ENCODE results near the gene MLF2. TPM values are rescaled to one million over a fixed set of nuclear protein-coding genes. Genes with fewer than 3 reads are reported as not detected.

The MLF2 gene
- total RNA-seq, 1 experiment from 2014 or later: 175 TPM

GRCh38 chr12:6752167-6752920, 597 bp downstream of the MLF2 start:
- TSS peak; percentile 69 for BruUV-seq (replicated peaks)
- intact Hi-C loops (cut with micrococcal nuclease; ENCODE audit: unreplicated experiment): loop anchor here (5.0 kb wide), 1 partner anchor 75 kb away; the partner anchor contains the start of gene P3H3
- Histone ChIP-seq H3K4me1 (ENCODE audit: control insufficient read depth, insufficient read depth, low read length) (peaks cover 14% of the 10 kb centered on the region), H3K36me3 (ENCODE audit: control insufficient read depth, insufficient read depth, low read length) (peaks cover 10% of the 10 kb centered on the region), H3K27me3 (ENCODE audit: control insufficient read depth, insufficient read depth, low read length) (no peaks in the 10 kb centered on the region), H3K4me3 (ENCODE audit: low read depth in 2 of 2, low read length in 2 of 2) (peak overlapping the region; percentile 85), H3K27ac (ENCODE audit: low read length) (peak overlapping the region; percentile 94), H3K9me3 (ENCODE audit: control insufficient read depth, insufficient read depth, low read depth, low read length) (no peaks in the 10 kb centered on the region)
- CTCF ChIA-PET: interaction anchor here (0.9 to 1.6 kb wide), 2 partner anchors 14 to 63 kb away, joined by 3 to 12 read pairs; partner anchors contain the start of gene PTMS
- TF ChIP-seq, protein P1, sequence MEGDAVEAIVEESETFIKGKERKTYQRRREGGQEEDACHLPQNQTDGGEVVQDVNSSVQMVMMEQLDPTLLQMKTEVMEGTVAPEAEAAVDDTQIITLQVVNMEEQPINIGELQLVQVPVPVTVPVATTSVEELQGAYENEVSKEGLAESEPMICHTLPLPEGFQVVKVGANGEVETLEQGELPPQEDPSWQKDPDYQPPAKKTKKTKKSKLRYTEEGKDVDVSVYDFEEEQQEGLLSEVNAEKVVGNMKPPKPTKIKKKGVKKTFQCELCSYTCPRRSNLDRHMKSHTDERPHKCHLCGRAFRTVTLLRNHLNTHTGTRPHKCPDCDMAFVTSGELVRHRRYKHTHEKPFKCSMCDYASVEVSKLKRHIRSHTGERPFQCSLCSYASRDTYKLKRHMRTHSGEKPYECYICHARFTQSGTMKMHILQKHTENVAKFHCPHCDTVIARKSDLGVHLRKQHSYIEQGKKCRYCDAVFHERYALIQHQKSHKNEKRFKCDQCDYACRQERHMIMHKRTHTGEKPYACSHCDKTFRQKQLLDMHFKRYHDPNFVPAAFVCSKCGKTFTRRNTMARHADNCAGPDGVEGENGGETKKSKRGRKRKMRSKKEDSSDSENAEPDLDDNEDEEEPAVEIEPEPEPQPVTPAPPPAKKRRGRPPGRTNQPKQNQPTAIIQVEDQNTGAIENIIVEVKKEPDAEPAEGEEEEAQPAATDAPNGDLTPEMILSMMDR (IDR thresholded peaks at IDR 0.05): no peak
- TF ChIP-seq TCF7L2 (IDR thresholded peaks at IDR 0.05; ENCODE audit: low read depth, low read length) (no peak), SIN3A (IDR thresholded peaks at IDR 0.05; ENCODE audit: borderline replicate concordance, insufficient read depth, low read depth, low read length) (no peak), POLR2AphosphoS5 (IDR thresholded peaks at IDR 0.05; ENCODE audit: low read depth, low read length) (no peak)
- TF ChIP-seq, protein P2, sequence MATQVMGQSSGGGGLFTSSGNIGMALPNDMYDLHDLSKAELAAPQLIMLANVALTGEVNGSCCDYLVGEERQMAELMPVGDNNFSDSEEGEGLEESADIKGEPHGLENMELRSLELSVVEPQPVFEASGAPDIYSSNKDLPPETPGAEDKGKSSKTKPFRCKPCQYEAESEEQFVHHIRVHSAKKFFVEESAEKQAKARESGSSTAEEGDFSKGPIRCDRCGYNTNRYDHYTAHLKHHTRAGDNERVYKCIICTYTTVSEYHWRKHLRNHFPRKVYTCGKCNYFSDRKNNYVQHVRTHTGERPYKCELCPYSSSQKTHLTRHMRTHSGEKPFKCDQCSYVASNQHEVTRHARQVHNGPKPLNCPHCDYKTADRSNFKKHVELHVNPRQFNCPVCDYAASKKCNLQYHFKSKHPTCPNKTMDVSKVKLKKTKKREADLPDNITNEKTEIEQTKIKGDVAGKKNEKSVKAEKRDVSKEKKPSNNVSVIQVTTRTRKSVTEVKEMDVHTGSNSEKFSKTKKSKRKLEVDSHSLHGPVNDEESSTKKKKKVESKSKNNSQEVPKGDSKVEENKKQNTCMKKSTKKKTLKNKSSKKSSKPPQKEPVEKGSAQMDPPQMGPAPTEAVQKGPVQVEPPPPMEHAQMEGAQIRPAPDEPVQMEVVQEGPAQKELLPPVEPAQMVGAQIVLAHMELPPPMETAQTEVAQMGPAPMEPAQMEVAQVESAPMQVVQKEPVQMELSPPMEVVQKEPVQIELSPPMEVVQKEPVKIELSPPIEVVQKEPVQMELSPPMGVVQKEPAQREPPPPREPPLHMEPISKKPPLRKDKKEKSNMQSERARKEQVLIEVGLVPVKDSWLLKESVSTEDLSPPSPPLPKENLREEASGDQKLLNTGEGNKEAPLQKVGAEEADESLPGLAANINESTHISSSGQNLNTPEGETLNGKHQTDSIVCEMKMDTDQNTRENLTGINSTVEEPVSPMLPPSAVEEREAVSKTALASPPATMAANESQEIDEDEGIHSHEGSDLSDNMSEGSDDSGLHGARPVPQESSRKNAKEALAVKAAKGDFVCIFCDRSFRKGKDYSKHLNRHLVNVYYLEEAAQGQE (IDR thresholded peaks at IDR 0.05; ENCODE audit: insufficient read depth in 1 of 2, low read depth in 2 of 2, low read length in 1 of 2): no peak
- in situ Hi-C loops (cut with HindIII; ENCODE audit: low pct_unique_long_range_greater_than_20kb, low sequenced_read_pairs): no loop called here
- POLR2A ChIA-PET: interaction anchor here (0.9 to 1.2 kb wide), 3 partner anchors 14 to 26 kb away, joined by 3 to 4 read pairs (median 3); partner anchors contain the start of genes LAG3 and PTMS
- ATAC-seq (peak; percentile 22), DNase-seq (ENCODE audit: low read depth, low spot score) (no peak)

DNA sequence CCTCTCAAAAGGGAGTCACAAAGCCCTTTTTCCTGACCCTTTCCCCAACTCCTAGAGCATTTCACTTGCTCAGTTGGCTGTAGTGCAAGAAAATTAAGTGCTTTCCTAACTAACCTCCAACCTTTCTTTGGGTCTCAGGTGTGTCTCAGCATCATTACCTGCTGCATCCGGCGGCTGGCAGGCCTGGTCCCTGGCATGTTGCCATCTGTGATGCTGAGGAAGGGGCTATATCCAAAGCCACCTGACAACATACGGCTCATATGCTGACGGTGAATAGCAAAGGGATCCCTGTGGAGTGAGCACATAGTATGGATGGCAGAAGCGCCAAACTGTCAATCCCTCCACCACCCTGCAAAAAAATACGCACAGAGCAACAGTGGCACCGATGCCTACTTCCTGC, 1.2 kb downstream of the MLF2 start:
- in situ Hi-C loops (cut with HindIII; ENCODE audit: low pct_unique_long_range_greater_than_20kb, low sequenced_read_pairs) (no loop called here), intact Hi-C loops (cut with micrococcal nuclease; ENCODE audit: unreplicated experiment) (loop anchor here (5.0 kb wide), 1 partner anchor 76 kb away; the partner anchor contains the start of gene P3H3)
- Histone ChIP-seq H3K4me3 (ENCODE audit: low read depth in 2 of 2, low read length in 2 of 2) (peak overlapping the region; percentile 85), H3K27me3 (ENCODE audit: control insufficient read depth, insufficient read depth, low read length) (no peaks in the 10 kb centered on the region), H3K4me1 (ENCODE audit: control insufficient read depth, insufficient read depth, low read length) (peaks cover 14% of the 10 kb centered on the region), H3K27ac (ENCODE audit: low read length) (peak overlapping the region; percentile 94), H3K36me3 (ENCODE audit: control insufficient read depth, insufficient read depth, low read length) (peaks cover 10% of the 10 kb centered on the region), H3K9me3 (ENCODE audit: control insufficient read depth, insufficient read depth, low read depth, low read length) (no peaks in the 10 kb centered on the region)
- TF ChIP-seq, protein P2 (IDR thresholded peaks at IDR 0.05; ENCODE audit: insufficient read depth in 1 of 2, low read depth in 2 of 2, low read length in 1 of 2): no peak
- TF ChIP-seq POLR2AphosphoS5 (IDR thresholded peaks at IDR 0.05; ENCODE audit: low read depth, low read length) (no peak), SIN3A (IDR thresholded peaks at IDR 0.05; ENCODE audit: borderline replicate concordance, insufficient read depth, low read depth, low read length) (no peak), TCF7L2 (IDR thresholded peaks at IDR 0.05; ENCODE audit: low read depth, low read length) (no peak)
- TF ChIP-seq, protein P1 (IDR thresholded peaks at IDR 0.05): no peak
- no peak for DNase-seq (ENCODE audit: low read depth, low spot score)
- BruUV-seq (replicated peaks): no TSS peak
- POLR2A ChIA-PET: no interaction called here
- CTCF ChIA-PET: interaction anchor here (1.6 kb wide), 1 partner anchor 14 kb away, joined by 12 read pairs; the partner anchor contains the start of gene PTMS
- no peak for ATAC-seq
